ENCODE results near the gene UXS1. TPM values are rescaled to one million over a fixed set of nuclear protein-coding genes. Genes with fewer than 3 reads are reported as not detected.

UXS1 gene
- total RNA-seq, result 35.7 and 51.0 TPM in 2 replicates

GRCh38 chr2:106193977-106194778 is at the start of gene UXS1:
Gene UXS1 (minus strand): TSS chr2:106194301. CDS start chr2:106194241, 60 bp downstream.

All from myometrial cell (primary cell).